ENCODE results near the gene RNF224.

GRCh38 chr9:137221506-137222111, 5.7 kb upstream of the RNF224 start:
- TF ChIP-seq POLR2AphosphoS5 (IDR thresholded peaks at IDR 0.05; ENCODE audit: low read depth, low read length) (no peak), POLR2A (IDR thresholded peaks at IDR 0.05; ENCODE audit: borderline replicate concordance, extremely low read depth, insufficient read depth, insufficient read length) (no peak), JUND (IDR thresholded peaks at IDR 0.05) (no peak), TCF7L2 (IDR thresholded peaks at IDR 0.05; ENCODE audit: borderline replicate concordance, extremely low read depth, insufficient read depth, insufficient read length) (no peak), FOSL1 (IDR thresholded peaks at IDR 0.05; ENCODE audit: low read depth) (no peak), EZH2phosphoT487 (IDR thresholded peaks at IDR 0.05; ENCODE audit: borderline replicate concordance) (no peak), RAD21 (IDR thresholded peaks at IDR 0.05; ENCODE audit: low read depth) (no peak), SIN3A (IDR thresholded peaks at IDR 0.05; ENCODE audit: low read depth) (no peak), SP1 (IDR thresholded peaks at IDR 0.05; ENCODE audit: low read depth) (no peak)
- TF ChIP-seq, protein P1, sequence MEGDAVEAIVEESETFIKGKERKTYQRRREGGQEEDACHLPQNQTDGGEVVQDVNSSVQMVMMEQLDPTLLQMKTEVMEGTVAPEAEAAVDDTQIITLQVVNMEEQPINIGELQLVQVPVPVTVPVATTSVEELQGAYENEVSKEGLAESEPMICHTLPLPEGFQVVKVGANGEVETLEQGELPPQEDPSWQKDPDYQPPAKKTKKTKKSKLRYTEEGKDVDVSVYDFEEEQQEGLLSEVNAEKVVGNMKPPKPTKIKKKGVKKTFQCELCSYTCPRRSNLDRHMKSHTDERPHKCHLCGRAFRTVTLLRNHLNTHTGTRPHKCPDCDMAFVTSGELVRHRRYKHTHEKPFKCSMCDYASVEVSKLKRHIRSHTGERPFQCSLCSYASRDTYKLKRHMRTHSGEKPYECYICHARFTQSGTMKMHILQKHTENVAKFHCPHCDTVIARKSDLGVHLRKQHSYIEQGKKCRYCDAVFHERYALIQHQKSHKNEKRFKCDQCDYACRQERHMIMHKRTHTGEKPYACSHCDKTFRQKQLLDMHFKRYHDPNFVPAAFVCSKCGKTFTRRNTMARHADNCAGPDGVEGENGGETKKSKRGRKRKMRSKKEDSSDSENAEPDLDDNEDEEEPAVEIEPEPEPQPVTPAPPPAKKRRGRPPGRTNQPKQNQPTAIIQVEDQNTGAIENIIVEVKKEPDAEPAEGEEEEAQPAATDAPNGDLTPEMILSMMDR (IDR thresholded peaks at IDR 0.05 in 2 of 3, conservative IDR thresholded peaks at IDR 0.05 in 1 of 3; ENCODE audit: borderline replicate concordance in 1 of 3, insufficient read depth in 1 of 3, low read depth in 2 of 3, low read length in 2 of 3), result no peak
- TF ChIP-seq, protein P2, sequence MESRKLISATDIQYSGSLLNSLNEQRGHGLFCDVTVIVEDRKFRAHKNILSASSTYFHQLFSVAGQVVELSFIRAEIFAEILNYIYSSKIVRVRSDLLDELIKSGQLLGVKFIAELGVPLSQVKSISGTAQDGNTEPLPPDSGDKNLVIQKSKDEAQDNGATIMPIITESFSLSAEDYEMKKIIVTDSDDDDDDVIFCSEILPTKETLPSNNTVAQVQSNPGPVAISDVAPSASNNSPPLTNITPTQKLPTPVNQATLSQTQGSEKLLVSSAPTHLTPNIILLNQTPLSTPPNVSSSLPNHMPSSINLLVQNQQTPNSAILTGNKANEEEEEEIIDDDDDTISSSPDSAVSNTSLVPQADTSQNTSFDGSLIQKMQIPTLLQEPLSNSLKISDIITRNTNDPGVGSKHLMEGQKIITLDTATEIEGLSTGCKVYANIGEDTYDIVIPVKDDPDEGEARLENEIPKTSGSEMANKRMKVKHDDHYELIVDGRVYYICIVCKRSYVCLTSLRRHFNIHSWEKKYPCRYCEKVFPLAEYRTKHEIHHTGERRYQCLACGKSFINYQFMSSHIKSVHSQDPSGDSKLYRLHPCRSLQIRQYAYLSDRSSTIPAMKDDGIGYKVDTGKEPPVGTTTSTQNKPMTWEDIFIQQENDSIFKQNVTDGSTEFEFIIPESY (IDR thresholded peaks at IDR 0.05; ENCODE audit: extremely low read depth, insufficient replicate concordance, low read length), result no peak

Measured in HCT116 (cell line).